K562 (cell line): Measurements from ENCODE around the gene HBQ1. TPM values are rescaled to one million over a fixed set of nuclear protein-coding genes. Genes with fewer than 3 reads are reported as not detected.

Experiments
- ASH1L ChIP-seq: fragments of 450-650 bp; IDR thresholded peaks from 2 replicates; pipeline ENCODE4 v1.6.1; 2018; ENCODE audit warnings: borderline replicate concordance, mild to moderate bottlenecking, low read depth; ENCODE audit not compliant: partially characterized antibody
- ATF7 ChIP-seq: fragments of 450-650 bp; IDR thresholded peaks from 2 replicates; pipeline ENCODE4 v1.7.1; 2014; ENCODE audit warnings: mild to moderate bottlenecking, moderate library complexity
- ERF ChIP-seq: fragments of 450-650 bp; formaldehyde crosslinking; IDR thresholded peaks from 2 replicates; pipeline ENCODE4 v1.4.0; 2020; ENCODE audit warnings: mild to moderate bottlenecking, mixed read lengths
- EWSR1 ChIP-seq: fragments of 450-650 bp; IDR thresholded peaks from 2 replicates; pipeline ENCODE4 v1.6.1; 2018; ENCODE audit warnings: borderline replicate concordance, mild to moderate bottlenecking, low read depth, moderate library complexity; ENCODE audit not compliant: partially characterized antibody
- HCFC1 ChIP-seq: IDR thresholded peaks from 2 replicates; pipeline ENCODE4 v1.6.1; 2012; ENCODE audit warnings: low read depth, low read length, improper control_type of control experiment
- HDAC3 ChIP-seq: fragments of 450-650 bp; IDR thresholded peaks from 2 replicates; pipeline ENCODE4 v1.6.1; 2018; ENCODE audit warnings: borderline replicate concordance, mild to moderate bottlenecking, moderate library complexity; ENCODE audit not compliant: partially characterized antibody
- HOXB6 ChIP-seq: fragments of 250-450 bp; sonication (Bioruptor Pico); IDR thresholded peaks from 2 replicates; pipeline ENCODE4 v1.5.1; 2022; ENCODE audit warnings: mild to moderate bottlenecking, borderline replicate concordance
- IRF1 ChIP-seq: sonication (generic); formaldehyde crosslinking; IDR thresholded peaks from 2 replicates; pipeline ENCODE4 v1.8.0; 2022; ENCODE audit warnings: missing genetic modification reagents, mild to moderate bottlenecking, borderline replicate concordance
- MTA2 ChIP-seq: fragments of 450-650 bp; IDR thresholded peaks from 2 replicates; pipeline ENCODE4 v1.6.1; 2016; ENCODE audit warnings: low read depth
- PHF8 ChIP-seq: fragments of 200-600 bp; sonication (generic); IDR thresholded peaks from 2 replicates; pipeline ENCODE4 v1.6.1; 2012; ENCODE audit warnings: mixed run types, mild to moderate bottlenecking, inconsistent platforms, low read length, moderate library complexity, borderline replicate concordance
- PML ChIP-seq: IDR thresholded peaks from 2 replicates; pipeline ENCODE4 v1.6.1; 2012; ENCODE audit warnings: low read length, inconsistent platforms
- POLR2A ChIP-seq: fragments of 450-650 bp; conservative IDR thresholded peaks from 2 replicates; pipeline ENCODE4 v1.6.1; 2016
- RCOR1 ChIP-seq, 2 experiments: IDR thresholded peaks; 2 replicates each; pipeline ENCODE4 v1.6.1; 2012; ENCODE audit warnings: low read depth in 2 of 2, low read length in 2 of 2, borderline replicate concordance in 1 of 2, improper control_type of control experiment in 1 of 2
- SIX5 ChIP-seq, 2 experiments: IDR thresholded peaks; 2 replicates each; pipeline ENCODE4 v1.6.1; 2011; ENCODE audit warnings: low read length in 2 of 2, borderline replicate concordance in 1 of 2, low read depth in 1 of 2, mild to moderate bottlenecking in 1 of 2, moderate library complexity in 1 of 2; ENCODE audit not compliant: insufficient read depth in 1 of 2
- SMAD4 ChIP-seq: fragments of 250-450 bp; sonication (Bioruptor Pico); conservative IDR thresholded peaks from 2 replicates; pipeline ENCODE4 v1.8.0; 2021; ENCODE audit warnings: inconsistent platforms, mild to moderate bottlenecking, moderate library complexity
- SMARCA5 ChIP-seq: fragments of 450-650 bp; IDR thresholded peaks from 2 replicates; pipeline ENCODE4 v1.6.1; 2016
- SPI1 ChIP-seq: IDR thresholded peaks from 2 replicates; pipeline ENCODE4 v1.6.1; 2011; ENCODE audit warnings: low read depth, low read length, control low read depth, borderline replicate concordance
- SRF ChIP-seq, 2 experiments: fragments of 250-450, 450-650 bp in 1 of 2; sonication (Bioruptor Pico) in 1 of 2; sonication (generic) in 1 of 2; formaldehyde crosslinking; IDR thresholded peaks; 2 replicates each; pipeline versions ENCODE4 v1.5.0 to v1.5.1; 2020 to 2022; ENCODE audit warnings: mild to moderate bottlenecking in 1 of 2, missing genetic modification reagents in 1 of 2
- ZNF133 ChIP-seq: fragments of 250-450 bp; sonication (Bioruptor Pico); IDR thresholded peaks from 2 replicates; pipeline ENCODE4 v1.4.0; 2020; ENCODE audit warnings: mild to moderate bottlenecking
- ZNF197 ChIP-seq: fragments of 200-800 bp; sonication (Bioruptor generic); IDR thresholded peaks from 2 replicates; pipeline ENCODE4 v1.6.1; 2016; ENCODE audit warnings: low read depth, missing genetic modification characterization, missing compliant biosample characterization
- ZNF3 ChIP-seq: fragments of 250-450 bp; sonication (Bioruptor Pico); IDR thresholded peaks from 2 replicates; pipeline ENCODE4 v1.5.0; 2021; ENCODE audit warnings: mild to moderate bottlenecking, moderate library complexity
- ZNF354B ChIP-seq: fragments of 250-450 bp; sonication (Bioruptor Pico); IDR thresholded peaks from 2 replicates; pipeline ENCODE4 v1.4.0; 2020
- ZNF586 ChIP-seq: fragments of 450-650 bp; formaldehyde crosslinking; conservative IDR thresholded peaks from 2 replicates; pipeline ENCODE4 v1.4.0; 2020; ENCODE audit warnings: mild to moderate bottlenecking, moderate library complexity
- ZNF699 ChIP-seq: fragments of 250-450 bp; sonication (Bioruptor Pico); IDR thresholded peaks from 2 replicates; pipeline ENCODE4 v1.8.0; 2021; ENCODE audit warnings: mild to moderate bottlenecking, moderate library complexity; ENCODE audit not compliant: insufficient replicate concordance
- ZNF707 ChIP-seq: fragments of 250-450 bp; sonication (Bioruptor Pico); conservative IDR thresholded peaks from 2 replicates; pipeline ENCODE4 v1.8.0; 2022; ENCODE audit warnings: inconsistent platforms, mild to moderate bottlenecking, moderate library complexity
- polyA plus RNA-seq, 8 experiments: library from polyadenylated mRNA; depleted of rRNA in 4 of 8; stranded (reverse) in 5 of 8; unstranded in 3 of 8; fragments of >200 nt; fragmentation: Nextera tagmentation in 2 of 8; fragmentation: Illumina TruSeq in 1 of 8; extraction: Ambion mirVana in 2 of 8; extraction: Trizol in 1 of 8; gene quantifications; 2 replicates each; pipeline versions ENCODE4 v1.2.1 to v1.2.3, GENCODE V29; 2011 to 2014; ENCODE audit warnings: inconsistent platforms in 1 of 8, missing spikeins in 1 of 8
- total RNA-seq, 7 experiments: library from RNA; depleted of rRNA in 6 of 7; stranded (reverse); fragments of >200 nt in 6 of 7; fragmentation: Illumina TruSeq in 2 of 7; extraction: Trizol in 2 of 7; gene quantifications; 2 replicates each; pipeline versions ENCODE4 v1.2.1 to v1.2.3, GENCODE V29; 2011 to 2021; ENCODE audit warnings: low replicate concordance in 1 of 7
- TF ChIP-seq, protein P1 (sequence below): sonication (generic); formaldehyde crosslinking; IDR thresholded peaks from 2 replicates; pipeline ENCODE4 v1.9.0; 2022; ENCODE audit warnings: mild to moderate bottlenecking, missing genetic modification reagents
- TF ChIP-seq, protein P2 (sequence below): fragments of 250-450 bp; sonication (Bioruptor Pico); IDR thresholded peaks from 2 replicates; pipeline ENCODE4 v1.9.0; 2021; ENCODE audit warnings: mild to moderate bottlenecking
- TF ChIP-seq, protein P3 (sequence below): fragments of 450-650 bp; IDR thresholded peaks from 2 replicates; pipeline ENCODE4 v1.6.1; 2016; ENCODE audit warnings: low read depth, mild to moderate bottlenecking, moderate library complexity

HBQ1 gene
- total and polyA plus RNA-seq, 9 of the 15 experiments (the other 6 are each of a cell fraction or from before 2014, with no cell fraction given), result 2.3 to 190 (median 19.8) TPM

DNA sequence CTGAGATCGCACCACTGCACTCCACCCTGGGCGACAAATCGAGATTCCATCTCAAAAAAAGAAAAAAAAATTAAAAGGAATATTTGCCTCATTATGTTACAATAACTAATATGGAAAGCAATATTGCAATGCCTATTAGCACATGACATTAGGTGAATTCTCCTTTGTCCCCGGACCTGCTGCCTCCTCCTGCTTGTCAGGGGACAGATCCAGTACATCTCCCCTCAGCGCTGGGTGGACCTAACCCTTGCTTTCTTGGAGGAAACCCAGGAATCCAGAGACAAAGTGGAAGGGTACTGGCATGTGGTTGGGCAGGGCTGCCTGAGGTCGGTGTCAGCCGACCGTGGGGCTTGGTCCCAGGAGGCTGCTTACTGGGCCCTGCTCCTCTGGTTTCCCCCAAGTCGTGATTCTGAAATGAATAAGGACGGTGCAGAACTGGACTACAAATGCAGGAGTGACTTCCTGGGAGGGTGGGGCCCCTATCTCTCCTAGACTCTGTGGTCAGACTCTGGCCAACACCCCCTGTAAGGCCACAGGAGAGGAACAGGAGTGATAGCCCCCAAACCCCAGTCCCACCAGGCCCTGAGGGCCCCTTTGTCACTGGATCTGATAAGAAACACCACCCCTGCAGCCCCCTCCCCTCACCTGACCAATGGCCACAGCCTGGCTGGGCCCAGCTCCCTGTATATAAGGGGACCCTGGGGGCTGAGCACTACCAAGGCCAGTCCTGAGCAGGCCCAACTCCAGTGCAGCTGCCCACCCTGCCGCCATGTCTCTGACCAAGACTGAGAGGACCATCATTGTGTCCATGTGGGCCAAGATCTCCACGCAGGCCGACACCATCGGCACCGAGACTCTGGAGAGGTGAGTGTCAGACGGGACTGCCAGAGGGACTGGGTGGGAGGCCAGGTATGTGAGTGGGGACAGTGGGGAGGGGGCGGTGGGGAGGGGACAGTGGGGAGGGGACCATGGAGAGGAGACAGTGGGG lies 27.8 kb upstream of the HBQ1 start, which contains the start of gene HBZ (continued):
- TF ChIP-seq, protein P1, sequence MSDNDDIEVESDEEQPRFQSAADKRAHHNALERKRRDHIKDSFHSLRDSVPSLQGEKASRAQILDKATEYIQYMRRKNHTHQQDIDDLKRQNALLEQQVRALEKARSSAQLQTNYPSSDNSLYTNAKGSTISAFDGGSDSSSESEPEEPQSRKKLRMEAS (CRISPR knock-in tag), result no peak
- TF ChIP-seq ATF7 (peak; percentile 15; the same call in 1 of the 2 replicates), ZNF354B (no peak), SIX5 (IDR thresholded peaks at IDR 0.05; ENCODE audit: borderline replicate concordance in 1 of 2, insufficient read depth in 1 of 2, low read depth in 1 of 2, low read length in 2 of 2) (no peak), ZNF133 (CRISPR knock-in tag) (no peak), ZNF707 (no peak), ZNF586 (CRISPR knock-in tag) (no peak), ZNF699 (CRISPR knock-in tag) (no peak), HCFC1 (no peak), HDAC3 (no peak), PML (no peak), ZNF197 (CRISPR knock-in tag) (no peak), POLR2A (peak; percentile 66), RCOR1 (IDR thresholded peaks at IDR 0.05; ENCODE audit: borderline replicate concordance in 1 of 2, low read depth in 2 of 2, low read length in 2 of 2) (0 out of 4 replicates have a peak, but pooled peaks of 1 of the 2 experiments have one; percentile 10), PHF8 (peak; percentile 14; the same call in 1 of the 2 replicates), IRF1 (CRISPR knock-in tag) (no peak), SRF (CRISPR knock-in tag; IDR thresholded peaks at IDR 0.05) (no peak), SMARCA5 (no peak), ZNF3 (CRISPR knock-in tag) (no peak), MTA2 (no peak), SMAD4 (CRISPR knock-in tag) (peak; percentile 82), EWSR1 (no peak), HOXB6 (no peak), ERF (CRISPR knock-in tag) (no peak), SPI1 (0 out of 2 replicates have a peak, but pooled peaks have one; percentile 38), ASH1L (no peak)
- TF ChIP-seq, protein P2, sequence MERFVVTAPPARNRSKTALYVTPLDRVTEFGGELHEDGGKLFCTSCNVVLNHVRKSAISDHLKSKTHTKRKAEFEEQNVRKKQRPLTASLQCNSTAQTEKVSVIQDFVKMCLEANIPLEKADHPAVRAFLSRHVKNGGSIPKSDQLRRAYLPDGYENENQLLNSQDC (CRISPR knock-in tag), result no peak
- TF ChIP-seq, protein P3, sequence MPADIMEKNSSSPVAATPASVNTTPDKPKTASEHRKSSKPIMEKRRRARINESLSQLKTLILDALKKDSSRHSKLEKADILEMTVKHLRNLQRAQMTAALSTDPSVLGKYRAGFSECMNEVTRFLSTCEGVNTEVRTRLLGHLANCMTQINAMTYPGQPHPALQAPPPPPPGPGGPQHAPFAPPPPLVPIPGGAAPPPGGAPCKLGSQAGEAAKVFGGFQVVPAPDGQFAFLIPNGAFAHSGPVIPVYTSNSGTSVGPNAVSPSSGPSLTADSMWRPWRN, result no peak
